Cardiac muscle cell (in vitro differentiated cells and primary cell): ENCODE results near the gene LANCL3. TPM values are rescaled to one million over a fixed set of nuclear protein-coding genes. Genes with fewer than 3 reads are reported as not detected.
"Not testable (repeated sequence)": the region's sequence is repeated elsewhere in the genome, so short reads cannot be mapped to it uniquely, and the experiment has no call there.

Experiments used
- DNase-seq, 2 donors: peaks; one replicate each; pipeline versions ENCODE4 v3.0.0 to v3.0.0-alpha.2; 2010 to 2017; ENCODE audit warnings: low read depth in 1 of 2, low spot score in 1 of 2
- H3K27ac ChIP-seq: fragments of 200-600 bp; sonication (generic); 2 replicates; pipeline ENCODE4 v1.5.1; 2016
- H3K27me3 ChIP-seq: fragments of 200-600 bp; sonication (generic); 2 replicates; pipeline ENCODE4 v1.6.0; 2016; ENCODE audit warnings: control low read depth
- H3K36me3 ChIP-seq: fragments of 200-600 bp; sonication (generic); 2 replicates; pipeline ENCODE4 v1.5.1; 2016; ENCODE audit warnings: control low read depth
- H3K4me1 ChIP-seq: fragments of 200-600 bp; sonication (generic); 2 replicates; pipeline ENCODE4 v1.8.1; 2017; ENCODE audit warnings: low read depth, mild to moderate bottlenecking, mixed run types
- H3K4me3 ChIP-seq: fragments of 200-600 bp; sonication (generic); 2 replicates; pipeline ENCODE4 v1.5.1; 2016; ENCODE audit warnings: mild to moderate bottlenecking
- H3K9me3 ChIP-seq: fragments of 200-600 bp; sonication (generic); 2 replicates; pipeline ENCODE4 v1.5.1; 2017; ENCODE audit warnings: low read depth, mild to moderate bottlenecking, control low read depth
- polyA plus RNA-seq: library from polyadenylated mRNA; unstranded; fragments of >200 nt; fragmentation: Nextera tagmentation; extraction: Ambion mirVana; gene quantifications from 2 replicates; pipeline ENCODE4 v1.2.1, GENCODE V29; 2016
- total RNA-seq: library from RNA; depleted of rRNA; stranded (reverse); fragments of >200 nt; gene quantifications from 2 replicates; pipeline ENCODE4 v1.2.3, GENCODE V29; 2016
- TF ChIP-seq, protein P1 (sequence below): IDR thresholded peaks from 2 replicates; pipeline ENCODE4 v1.5.1; 2012; ENCODE audit warnings: low read depth, mild to moderate bottlenecking, low read length

Gene LANCL3
- total RNA-seq (0.28 and 0.33 TPM in 2 replicates), polyA plus RNA-seq (0.56 TPM in 1 of 2 replicates, not detected in the other)

DNA sequence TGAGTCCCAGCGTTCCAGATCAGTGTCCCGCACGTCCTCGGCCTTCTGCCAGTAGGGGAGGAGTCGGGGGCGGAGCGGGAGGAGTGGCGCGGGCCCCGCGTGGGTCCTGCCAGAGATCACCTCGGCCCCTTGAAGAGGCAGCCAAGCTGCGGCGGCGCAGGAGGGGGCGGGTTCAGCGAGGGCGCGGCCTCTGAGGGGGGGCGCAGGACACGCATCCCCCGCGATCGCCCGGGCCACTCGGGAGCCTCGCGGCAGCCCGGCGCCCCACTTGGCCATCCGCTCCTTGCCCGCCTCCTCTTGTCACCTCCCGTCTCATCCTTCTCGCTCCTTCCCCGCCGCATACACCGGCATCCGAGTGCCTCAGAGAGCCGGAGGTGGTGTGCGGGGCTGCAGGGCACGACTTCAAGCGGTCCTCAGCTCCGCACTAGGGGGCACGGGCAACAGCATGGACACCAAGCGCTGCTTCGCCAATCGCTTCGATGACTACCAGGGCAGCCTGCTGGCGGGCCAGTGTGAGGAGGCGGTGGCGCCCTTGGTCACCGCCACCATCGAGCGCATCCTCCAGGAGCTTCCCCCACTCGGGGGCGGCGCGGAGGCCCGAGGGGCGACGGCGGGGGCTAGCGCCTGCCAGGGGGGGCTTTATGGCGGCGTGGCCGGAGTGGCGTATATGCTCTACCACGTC is at the start of gene LANCL3:
LANCL3 (plus strand) TSS at position 236 of the 682 bp plus-strand sequence; CDS start at position 446, 210 bp downstream.
- not testable (repeated sequence) for H3K9me3 ChIP-seq, DNase-seq, H3K36me3 ChIP-seq, H3K27ac ChIP-seq, H3K4me1 ChIP-seq
- Histone ChIP-seq H3K27me3 (peaks cover 16% of the 10 kb centered on the region), H3K4me3 (peak within 1 kb of the TSS; percentile 21)

DNA sequence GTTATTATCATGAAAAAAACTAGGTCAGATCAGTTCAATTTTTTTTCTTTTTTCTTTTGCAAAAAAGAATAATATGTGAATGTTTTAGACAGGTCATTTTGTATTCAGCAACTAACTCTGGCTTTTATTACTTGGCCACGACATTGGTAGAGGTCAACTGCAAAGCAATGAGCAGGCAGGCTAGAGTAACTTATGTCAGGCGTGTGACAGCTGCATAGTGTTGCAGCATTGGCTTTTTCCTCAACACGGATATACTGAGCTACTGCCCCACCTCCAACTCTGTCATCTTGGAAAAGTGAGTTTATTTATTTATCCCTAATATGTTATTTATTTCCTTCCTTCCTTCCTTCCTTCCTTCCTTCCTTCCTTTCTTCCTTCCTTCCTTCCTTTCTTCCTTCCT is 47.8 kb upstream of the LANCL3 start:
- not testable (repeated sequence) for H3K4me3 ChIP-seq, H3K27ac ChIP-seq, H3K4me1 ChIP-seq, H3K9me3 ChIP-seq, H3K36me3 ChIP-seq, H3K27me3 ChIP-seq
- peak in 1 of 2 donors; percentile 57 for DNase-seq

DNA sequence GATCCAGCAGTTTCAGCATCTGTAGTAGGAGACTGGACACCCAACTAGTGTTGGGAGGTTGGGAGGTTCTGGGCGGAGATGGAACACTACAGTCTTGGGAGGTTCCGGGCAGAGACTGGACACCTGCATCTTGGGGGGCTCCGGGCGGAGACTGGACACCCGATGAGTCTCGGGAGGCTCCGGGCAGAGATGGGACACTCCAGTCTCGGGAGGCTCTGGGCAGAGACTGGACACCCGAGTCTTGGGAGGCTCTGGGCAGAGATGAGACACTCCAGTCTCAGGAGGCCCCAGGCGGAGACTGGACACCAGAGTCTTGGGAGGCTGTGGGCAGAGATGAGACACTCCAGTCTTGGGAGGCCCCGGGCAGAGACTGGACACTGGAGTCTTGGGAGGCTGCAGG is 29.5 kb upstream of the LANCL3 start:
- Histone ChIP-seq H3K9me3 (no peaks in the 10 kb centered on the region), H3K4me1 (no peaks in the 10 kb centered on the region), H3K4me3 (no peak overlapping the region), H3K27ac (no peak overlapping the region), H3K27me3 (no peaks in the 10 kb centered on the region), H3K36me3 (no peaks in the 10 kb centered on the region)
- TF ChIP-seq, protein P1, sequence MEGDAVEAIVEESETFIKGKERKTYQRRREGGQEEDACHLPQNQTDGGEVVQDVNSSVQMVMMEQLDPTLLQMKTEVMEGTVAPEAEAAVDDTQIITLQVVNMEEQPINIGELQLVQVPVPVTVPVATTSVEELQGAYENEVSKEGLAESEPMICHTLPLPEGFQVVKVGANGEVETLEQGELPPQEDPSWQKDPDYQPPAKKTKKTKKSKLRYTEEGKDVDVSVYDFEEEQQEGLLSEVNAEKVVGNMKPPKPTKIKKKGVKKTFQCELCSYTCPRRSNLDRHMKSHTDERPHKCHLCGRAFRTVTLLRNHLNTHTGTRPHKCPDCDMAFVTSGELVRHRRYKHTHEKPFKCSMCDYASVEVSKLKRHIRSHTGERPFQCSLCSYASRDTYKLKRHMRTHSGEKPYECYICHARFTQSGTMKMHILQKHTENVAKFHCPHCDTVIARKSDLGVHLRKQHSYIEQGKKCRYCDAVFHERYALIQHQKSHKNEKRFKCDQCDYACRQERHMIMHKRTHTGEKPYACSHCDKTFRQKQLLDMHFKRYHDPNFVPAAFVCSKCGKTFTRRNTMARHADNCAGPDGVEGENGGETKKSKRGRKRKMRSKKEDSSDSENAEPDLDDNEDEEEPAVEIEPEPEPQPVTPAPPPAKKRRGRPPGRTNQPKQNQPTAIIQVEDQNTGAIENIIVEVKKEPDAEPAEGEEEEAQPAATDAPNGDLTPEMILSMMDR: no peak
- DNase-seq: no peak

DNA sequence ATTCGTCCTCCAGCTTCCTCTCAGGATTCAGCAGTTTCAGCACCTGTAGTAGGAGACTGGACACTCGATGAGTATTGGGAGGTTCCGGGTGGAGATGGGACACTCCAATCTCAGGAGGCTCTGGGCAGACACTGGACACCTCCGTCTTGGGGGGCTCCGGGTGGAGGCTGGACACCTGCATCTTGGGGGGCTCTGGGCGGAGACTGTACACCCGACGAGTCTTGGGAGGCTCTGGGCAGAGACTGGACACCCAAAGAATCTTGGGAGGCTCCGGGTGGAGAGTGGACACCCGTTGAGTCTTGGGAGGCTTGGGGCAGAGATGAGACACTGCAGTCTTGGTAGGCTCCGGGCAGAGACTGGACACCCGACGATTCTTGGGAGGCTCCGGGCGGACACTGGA is 28.7 kb upstream of the LANCL3 start:
- H3K36me3 ChIP-seq: no peaks in the 10 kb centered on the region
- no peak overlapping the region for H3K27ac ChIP-seq
- TF ChIP-seq, protein P1: no peak
- H3K4me1 ChIP-seq: no peaks in the 10 kb centered on the region
- H3K27me3 ChIP-seq: no peaks in the 10 kb centered on the region
- H3K4me3 ChIP-seq: no peak overlapping the region
- no peak for DNase-seq
- H3K9me3 ChIP-seq: no peaks in the 10 kb centered on the region

DNA sequence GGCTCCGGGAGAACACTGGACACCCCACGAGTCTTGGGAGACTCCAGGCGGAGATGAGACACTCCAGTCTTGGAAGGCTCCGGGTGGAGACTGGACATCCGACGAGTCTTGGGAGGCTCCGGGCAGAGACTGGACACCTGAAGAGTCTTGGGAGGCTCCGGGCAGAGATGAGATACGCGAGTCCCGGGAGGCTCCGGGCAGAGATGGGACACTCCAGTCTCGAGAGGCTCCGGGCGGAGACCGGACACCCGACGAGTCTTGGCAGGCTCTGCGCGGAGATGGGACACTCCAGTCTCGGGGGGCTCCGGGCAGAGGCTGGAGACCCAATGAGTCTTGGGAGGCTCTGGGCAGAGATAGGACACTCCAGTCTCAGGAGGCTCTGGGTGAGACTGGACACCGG is 28.1 kb upstream of the LANCL3 start:
- no peaks in the 10 kb centered on the region for H3K4me1 ChIP-seq
- no peak overlapping the region for H3K4me3 ChIP-seq
- H3K27ac ChIP-seq: no peak overlapping the region
- TF ChIP-seq, protein P1: no peak
- H3K36me3 ChIP-seq: no peaks in the 10 kb centered on the region
- H3K27me3 ChIP-seq: no peaks in the 10 kb centered on the region
- DNase-seq: no peak
- H3K9me3 ChIP-seq: no peaks in the 10 kb centered on the region

DNA sequence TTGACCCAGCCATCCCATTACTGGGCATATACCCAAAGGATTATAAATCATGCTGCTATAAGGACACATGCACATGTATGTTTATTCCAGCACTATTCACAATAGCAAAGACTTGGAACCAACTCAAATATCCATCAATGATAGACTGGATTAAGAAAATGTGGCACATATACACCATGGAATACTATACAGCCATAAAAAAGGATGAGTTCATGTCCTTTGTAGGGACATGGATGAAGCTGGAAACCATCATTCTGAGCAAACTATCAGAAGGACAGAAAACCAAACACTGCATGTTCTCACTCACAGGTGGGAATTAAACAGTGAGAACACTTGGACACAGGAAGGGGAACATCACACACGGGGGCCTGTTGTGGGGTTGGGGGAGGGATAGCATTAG is 26.9 kb upstream of the LANCL3 start:
- not testable (repeated sequence) for H3K27ac ChIP-seq

DNA sequence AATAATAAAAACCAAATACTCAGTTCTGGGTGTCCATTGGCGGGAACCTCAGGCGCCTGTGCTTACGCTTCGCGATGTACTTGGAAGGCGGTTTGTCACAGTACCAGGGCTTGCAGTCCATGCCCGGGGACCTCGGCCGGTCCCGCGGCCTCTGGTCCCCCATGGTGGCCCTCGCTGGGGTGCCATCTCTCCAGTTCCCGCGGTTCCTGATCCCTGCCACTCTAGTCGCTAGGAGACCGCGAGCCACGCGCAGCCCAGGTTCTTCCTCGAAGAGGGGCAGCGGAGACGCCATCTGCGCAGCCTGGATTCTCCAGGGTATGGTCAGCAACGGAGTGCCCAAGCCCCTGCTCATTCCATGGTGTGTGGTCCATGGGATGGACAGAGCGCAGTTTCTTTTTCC is 26.4 kb upstream of the LANCL3 start:
- Histone ChIP-seq H3K27ac (no peak overlapping the region), H3K4me1 (no peaks in the 10 kb centered on the region), H3K9me3 (no peaks in the 10 kb centered on the region), H3K36me3 (no peaks in the 10 kb centered on the region), H3K27me3 (no peaks in the 10 kb centered on the region), H3K4me3 (no peak overlapping the region)
- TF ChIP-seq, protein P1: no peak
- no peak for DNase-seq

More for the DNA sequence above, 26.9 kb upstream of the LANCL3 start:
- not testable (repeated sequence) for H3K4me1 ChIP-seq, H3K9me3 ChIP-seq, DNase-seq, H3K27me3 ChIP-seq, H3K36me3 ChIP-seq, H3K4me3 ChIP-seq

DNA sequence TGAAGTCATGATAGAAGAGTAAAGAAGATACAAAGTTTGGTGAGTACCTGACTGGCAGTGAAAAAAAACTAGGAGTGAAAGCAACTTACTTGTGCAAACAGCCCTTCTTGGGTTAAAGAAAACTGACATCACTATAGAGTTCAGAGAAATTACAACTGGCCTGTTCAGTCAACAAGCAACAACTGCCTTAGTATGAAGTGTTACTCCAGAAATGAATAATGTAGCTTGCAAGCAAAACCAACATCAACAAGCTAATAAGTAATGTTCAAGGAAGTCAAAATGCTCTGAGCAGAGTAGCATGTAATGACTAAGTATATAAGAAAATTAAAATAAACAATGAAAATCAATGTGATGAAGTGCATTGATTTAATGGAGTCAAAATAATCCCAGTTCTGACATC is 21.8 kb upstream of the LANCL3 start:
- not testable (repeated sequence) for H3K9me3 ChIP-seq, H3K4me1 ChIP-seq, H3K27me3 ChIP-seq, H3K4me3 ChIP-seq, H3K27ac ChIP-seq, H3K36me3 ChIP-seq, DNase-seq
